Stomach (tissue), 4 donors: ENCODE results near the gene RAB22A.

Experiments used
- CTCF ChIP-seq, 7 experiments: fragments of 450-650 bp in 4 of 7; fragments of 200-600 bp in 3 of 7; sonication (generic) in 3 of 7; IDR thresholded peaks; one replicate each; pipeline ENCODE4 v1.5.1; 2016 to 2019; ENCODE audit warnings: antibody characterized with exemption in 7 of 7, control low read depth in 2 of 7, mild to moderate bottlenecking in 1 of 7
- EP300 ChIP-seq: sonication (generic); formaldehyde crosslinking; IDR thresholded peaks from one replicate; pipeline ENCODE4 v1.6.1; 2017; ENCODE audit warnings: antibody characterized with exemption
- POLR2A ChIP-seq, 4 donors: fragments of 450-650 bp; IDR thresholded peaks; one replicate each; pipeline ENCODE4 v1.6.1; 2016; ENCODE audit warnings: antibody characterized with exemption in 4 of 4, control low read depth in 2 of 4, mild to moderate bottlenecking in 1 of 4, moderate library complexity in 1 of 4

DNA sequence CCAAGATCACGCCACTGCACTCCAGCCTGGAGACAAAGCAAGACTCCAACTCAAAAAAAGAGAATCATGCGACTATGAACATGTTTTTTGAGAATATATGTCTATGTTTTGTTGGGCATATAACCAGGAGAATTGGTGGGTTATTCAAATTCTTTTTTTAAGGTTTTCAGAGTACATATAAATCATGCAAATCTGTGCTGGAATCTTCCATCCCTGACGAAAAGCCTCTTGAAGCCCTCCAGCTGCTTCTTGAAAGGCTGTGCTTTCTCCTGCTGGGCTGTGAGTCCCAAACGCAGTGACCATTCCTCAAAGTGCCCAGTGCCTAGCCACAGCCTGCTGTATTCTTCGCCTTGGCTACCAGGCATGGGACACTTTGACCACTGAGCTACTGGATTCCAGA lies 9.2 kb upstream of the RAB22A start:
- TF ChIP-seq POLR2A (IDR thresholded peaks at IDR 0.05) (no peak), CTCF (IDR thresholded peaks at IDR 0.05) (no peak), EP300 (no peak)
